Loucy (cell line): Measurements from ENCODE around the gene KCNV2.

Experiments used
- H2AFZ ChIP-seq: fragments of 200-600 bp; sonication (generic); 2 replicates; pipeline ENCODE4 v1.6.0; 2016; ENCODE audit warnings: antibody characterized with exemption, mild to moderate bottlenecking, low read length, moderate library complexity
- H3F3A ChIP-seq: fragments of 200-600 bp; 2 replicates; pipeline ENCODE4 v1.6.0; 2016; ENCODE audit warnings: antibody characterized with exemption, low read depth, mild to moderate bottlenecking
- H3K27me3 ChIP-seq: fragments of 200-600 bp; sonication (generic); 2 replicates; pipeline ENCODE4 v1.6.1; 2014; ENCODE audit warnings: low read length, mild to moderate bottlenecking; ENCODE audit not compliant: insufficient read depth, poor library complexity, severe bottlenecking
- H3K36me3 ChIP-seq: fragments of 200-600 bp; sonication (generic); 2 replicates; pipeline ENCODE4 v1.6.1; 2016; ENCODE audit warnings: low read length; ENCODE audit not compliant: insufficient read depth
- H3K4me1 ChIP-seq: fragments of 200-600 bp; sonication (generic); 2 replicates; pipeline ENCODE4 v1.5.1; 2014; ENCODE audit warnings: low read length, mild to moderate bottlenecking; ENCODE audit not compliant: insufficient read depth, poor library complexity, severe bottlenecking
- H3K4me2 ChIP-seq: fragments of 200-600 bp; sonication (generic); 2 replicates; pipeline ENCODE4 v1.6.0; 2014; ENCODE audit warnings: antibody characterized with exemption, low read length, low read depth, mild to moderate bottlenecking; ENCODE audit not compliant: poor library complexity, severe bottlenecking
- H3K4me3 ChIP-seq: fragments of 200-600 bp; sonication (generic); 2 replicates; pipeline ENCODE4 v1.5.1; 2014; ENCODE audit warnings: low read length, mild to moderate bottlenecking, mixed read lengths; ENCODE audit not compliant: poor library complexity, severe bottlenecking
- H3K79me2 ChIP-seq: fragments of 200-600 bp; sonication (generic); 2 replicates; pipeline ENCODE4 v1.6.1; 2014; ENCODE audit warnings: low read length; ENCODE audit not compliant: insufficient read depth
- H3K9ac ChIP-seq: fragments of 200-600 bp; sonication (generic); 2 replicates; pipeline ENCODE4 v1.6.0; 2014; ENCODE audit warnings: mild to moderate bottlenecking, low read depth, low read length, moderate library complexity; ENCODE audit not compliant: poor library complexity, severe bottlenecking
- H3K9me2 ChIP-seq: fragments of 200-600 bp; sonication (generic); replicated peaks from 2 replicates; pipeline ENCODE4 v1.6.1; 2016; ENCODE audit warnings: low read depth, low read length, mixed read lengths
- H3K9me3 ChIP-seq: fragments of 200-600 bp; sonication (generic); 2 replicates; pipeline ENCODE4 v1.6.1; 2014; ENCODE audit warnings: mild to moderate bottlenecking, antibody characterized with exemption, low read length, low read depth; ENCODE audit not compliant: insufficient read depth
- H4K20me1 ChIP-seq: fragments of 200-600 bp; sonication (generic); 2 replicates; pipeline ENCODE4 v1.6.0; 2014; ENCODE audit warnings: antibody characterized with exemption, low read length, mild to moderate bottlenecking; ENCODE audit not compliant: insufficient read depth, poor library complexity, severe bottlenecking
- EZH2phosphoT487 ChIP-seq: fragments of 200-600 bp; IDR thresholded peaks from 2 replicates; pipeline ENCODE4 v1.6.1; 2018; ENCODE audit warnings: antibody characterized with exemption, mild to moderate bottlenecking, moderate library complexity, borderline replicate concordance
- TF ChIP-seq, protein P1 (sequence below): fragments of 200-600 bp; sonication (generic); conservative IDR thresholded peaks from 2 replicates; pipeline ENCODE4 v1.5.1; 2014; ENCODE audit warnings: mild to moderate bottlenecking, antibody characterized with exemption, low read length

Gene KCNV2

DNA sequence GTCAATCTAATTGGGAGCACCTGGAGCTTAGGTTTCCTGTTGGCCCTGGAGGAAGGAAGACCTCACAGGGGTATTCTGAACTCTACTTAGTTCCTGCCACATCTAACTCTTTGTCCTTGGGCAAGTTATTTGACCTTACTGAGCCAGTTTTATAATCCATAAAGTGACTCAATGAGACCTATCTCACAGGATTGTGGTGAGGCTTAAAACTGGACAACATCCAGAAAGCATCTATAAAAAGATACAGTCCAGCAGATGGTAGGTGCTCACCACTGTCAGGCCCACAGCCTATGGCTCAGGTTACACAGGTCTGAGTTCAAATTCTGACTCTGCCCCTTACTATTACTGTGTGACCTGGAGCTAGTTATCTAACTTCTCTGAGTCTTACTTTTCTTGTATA, 23.3 kb downstream of the KCNV2 start:
- no peaks in the 10 kb centered on the region for H3K79me2 ChIP-seq
- H3K9me2 ChIP-seq = no peaks in the 10 kb centered on the region
- no peaks in the 10 kb centered on the region for H3K36me3 ChIP-seq
- H3K9me3 ChIP-seq = no peaks in the 10 kb centered on the region
- H3K4me2 ChIP-seq = no peak overlapping the region
- TF ChIP-seq, protein P1, sequence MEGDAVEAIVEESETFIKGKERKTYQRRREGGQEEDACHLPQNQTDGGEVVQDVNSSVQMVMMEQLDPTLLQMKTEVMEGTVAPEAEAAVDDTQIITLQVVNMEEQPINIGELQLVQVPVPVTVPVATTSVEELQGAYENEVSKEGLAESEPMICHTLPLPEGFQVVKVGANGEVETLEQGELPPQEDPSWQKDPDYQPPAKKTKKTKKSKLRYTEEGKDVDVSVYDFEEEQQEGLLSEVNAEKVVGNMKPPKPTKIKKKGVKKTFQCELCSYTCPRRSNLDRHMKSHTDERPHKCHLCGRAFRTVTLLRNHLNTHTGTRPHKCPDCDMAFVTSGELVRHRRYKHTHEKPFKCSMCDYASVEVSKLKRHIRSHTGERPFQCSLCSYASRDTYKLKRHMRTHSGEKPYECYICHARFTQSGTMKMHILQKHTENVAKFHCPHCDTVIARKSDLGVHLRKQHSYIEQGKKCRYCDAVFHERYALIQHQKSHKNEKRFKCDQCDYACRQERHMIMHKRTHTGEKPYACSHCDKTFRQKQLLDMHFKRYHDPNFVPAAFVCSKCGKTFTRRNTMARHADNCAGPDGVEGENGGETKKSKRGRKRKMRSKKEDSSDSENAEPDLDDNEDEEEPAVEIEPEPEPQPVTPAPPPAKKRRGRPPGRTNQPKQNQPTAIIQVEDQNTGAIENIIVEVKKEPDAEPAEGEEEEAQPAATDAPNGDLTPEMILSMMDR = no peak
- no peak for TF ChIP-seq EZH2phosphoT487
- no peak overlapping the region for H3K4me3 ChIP-seq
- no peaks in the 10 kb centered on the region for H4K20me1 ChIP-seq
- H3K9ac ChIP-seq = no peak overlapping the region
- H3K4me1 ChIP-seq = peaks cover 12% of the 10 kb centered on the region
- H2AFZ ChIP-seq = no peak overlapping the region
- H3K27me3 ChIP-seq = no peaks in the 10 kb centered on the region
- H3F3A ChIP-seq = no peaks in the 10 kb centered on the region

DNA sequence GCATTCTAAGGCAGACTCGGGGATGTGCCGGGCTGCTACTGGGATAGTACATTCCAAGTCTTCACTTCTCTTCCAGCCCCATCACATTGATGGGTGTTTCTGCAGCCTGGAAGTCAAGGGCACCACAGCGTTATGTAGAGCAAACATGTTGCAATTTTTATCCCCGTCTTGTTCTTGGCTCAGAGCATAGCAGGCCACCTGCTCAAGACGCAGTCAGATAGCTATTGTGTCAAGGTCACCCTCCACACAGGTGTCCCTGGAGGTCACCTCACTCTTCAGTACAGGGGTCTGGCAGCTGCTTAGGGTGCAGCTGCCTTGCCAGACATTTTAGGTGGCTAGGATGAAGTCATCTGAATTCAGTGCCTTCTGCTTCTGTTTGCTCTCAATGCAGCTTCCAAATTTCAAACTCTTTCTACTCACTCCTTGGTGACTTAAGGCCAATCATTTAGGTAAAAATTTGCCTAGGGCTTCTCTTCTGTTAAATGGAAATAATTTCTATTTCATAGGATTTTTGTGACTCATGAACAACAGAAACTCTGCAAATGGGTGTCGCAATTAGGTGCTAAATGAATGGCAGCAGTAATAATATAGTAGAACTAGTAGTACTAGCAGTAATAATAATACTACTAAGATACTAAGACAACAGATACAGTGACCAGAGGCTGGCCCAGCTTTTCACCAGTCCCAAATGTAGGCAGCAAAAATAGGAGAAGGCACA, 24.3 kb downstream of the KCNV2 start:
- H3K4me3 ChIP-seq = no peak overlapping the region
- no peak overlapping the region for H2AFZ ChIP-seq
- H3K9ac ChIP-seq = no peak overlapping the region
- H3K27me3 ChIP-seq = no peaks in the 10 kb centered on the region
- no peak for TF ChIP-seq EZH2phosphoT487
- TF ChIP-seq, protein P1 = no peak
- no peaks in the 10 kb centered on the region for H3K9me2 ChIP-seq
- no peaks in the 10 kb centered on the region for H3F3A ChIP-seq
- H3K4me1 ChIP-seq = peaks cover 12% of the 10 kb centered on the region
- H3K4me2 ChIP-seq = no peak overlapping the region
- H3K79me2 ChIP-seq = no peaks in the 10 kb centered on the region
- H3K9me3 ChIP-seq = no peaks in the 10 kb centered on the region
- H3K36me3 ChIP-seq = no peaks in the 10 kb centered on the region
- H4K20me1 ChIP-seq = no peaks in the 10 kb centered on the region

DNA sequence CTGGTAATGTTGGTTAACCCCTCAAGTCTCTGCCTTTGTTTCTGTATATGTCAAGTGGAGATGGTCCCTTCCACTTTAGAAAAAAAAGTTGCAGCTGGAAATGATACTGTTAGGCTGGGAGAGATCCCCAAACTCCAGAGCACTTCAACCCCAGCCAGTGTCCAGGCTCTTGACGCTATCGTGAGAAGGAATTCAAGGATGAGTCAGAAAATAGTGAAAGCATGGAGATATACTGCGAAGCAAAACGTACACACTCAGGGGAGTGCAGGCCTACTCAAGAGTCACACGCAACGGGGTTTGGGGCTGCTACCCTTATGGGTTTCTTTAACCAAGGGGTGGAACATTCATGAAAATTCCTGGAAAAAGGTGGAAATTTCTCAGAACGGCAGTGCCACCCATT, 24.9 kb downstream of the KCNV2 start:
- no peak overlapping the region for H3K9ac ChIP-seq
- TF ChIP-seq, protein P1 = no peak
- TF ChIP-seq EZH2phosphoT487 = no peak
- H3F3A ChIP-seq = no peaks in the 10 kb centered on the region
- no peaks in the 10 kb centered on the region for H3K9me2 ChIP-seq
- no peak overlapping the region for H3K4me3 ChIP-seq
- H4K20me1 ChIP-seq = no peaks in the 10 kb centered on the region
- H3K79me2 ChIP-seq = no peaks in the 10 kb centered on the region
- peaks cover 12% of the 10 kb centered on the region for H3K4me1 ChIP-seq
- no peaks in the 10 kb centered on the region for H3K27me3 ChIP-seq
- no peak overlapping the region for H3K4me2 ChIP-seq
- no peaks in the 10 kb centered on the region for H3K9me3 ChIP-seq
- no peak overlapping the region for H2AFZ ChIP-seq
- no peaks in the 10 kb centered on the region for H3K36me3 ChIP-seq
